Activated B cell treated with CpG ODN at 0.5 μM for 24 hours (primary cell): ENCODE data around the gene NAPB. TPM values are rescaled to one million over a fixed set of nuclear protein-coding genes. Genes with fewer than 3 reads are reported as not detected.
"Not testable (repeated sequence)": the region's sequence is repeated elsewhere in the genome, so short reads cannot be mapped to it uniquely, and the experiment has no call there.

Source experiments
- ATAC-seq: fragments of 200-7000 bp; cut with Tn5 transposase; one replicate; pipeline ENCODE4 v1.10.0; 2021; ENCODE audit warnings: low read depth, mild to moderate bottlenecking, moderate library complexity
- CTCF ChIA-PET: fragments of 350-600 bp; sonication (Branson Sonifier 250); formaldehyde crosslinking; loops from one replicate; lab custom pipeline; 2021; ENCODE audit warnings: antibody characterized with exemption; lab: Charles Lee
- POLR2A ChIA-PET: fragments of 350-600 bp; sonication (Branson Sonifier 250); formaldehyde crosslinking; loops from one replicate; lab custom pipeline; 2021; ENCODE audit warnings: antibody characterized with exemption; lab: Charles Lee
- DNase-seq: peaks from one replicate; pipeline ENCODE4 v3.0.0; 2022
- H3K27ac Mint-ChIP-seq: one replicate; pipeline ENCODE4 v1.8.0; 2020; ENCODE audit warnings: mixed read lengths
- H3K27me3 Mint-ChIP-seq: one replicate; pipeline ENCODE4 v1.8.0; 2021; ENCODE audit warnings: mixed read lengths
- H3K36me3 Mint-ChIP-seq: one replicate; pipeline ENCODE4 v1.8.0; 2021; ENCODE audit warnings: low read depth, mixed read lengths
- H3K4me1 Mint-ChIP-seq: one replicate; pipeline ENCODE4 v1.8.0; 2021; ENCODE audit warnings: mixed read lengths
- H3K4me3 Mint-ChIP-seq: one replicate; pipeline ENCODE4 v1.8.0; 2020; ENCODE audit warnings: mild to moderate bottlenecking, mixed read lengths
- H3K9me3 Mint-ChIP-seq: one replicate; pipeline ENCODE4 v1.8.0; 2020; ENCODE audit warnings: mixed read lengths
- intact Hi-C: fragments of 100-400 bp; cut with micrococcal nuclease; formaldehyde crosslinking; loops from one replicate; pipeline ENCODE4 v1.15.1; 2024
- total RNA-seq: library from RNA; stranded (reverse); gene quantifications from 2 replicates; pipeline ENCODE4 v1.2.3, GENCODE V29; 2022
- TF ChIP-seq, protein P1 (sequence below): fragments of 200-600 bp; IDR thresholded peaks from one replicate; pipeline ENCODE4 v1.8.0; 2022; ENCODE audit warnings: antibody characterized with exemption, mild to moderate bottlenecking

Gene NAPB
- 5.3 and 7.8 TPM in 2 replicates for total RNA-seq

DNA sequence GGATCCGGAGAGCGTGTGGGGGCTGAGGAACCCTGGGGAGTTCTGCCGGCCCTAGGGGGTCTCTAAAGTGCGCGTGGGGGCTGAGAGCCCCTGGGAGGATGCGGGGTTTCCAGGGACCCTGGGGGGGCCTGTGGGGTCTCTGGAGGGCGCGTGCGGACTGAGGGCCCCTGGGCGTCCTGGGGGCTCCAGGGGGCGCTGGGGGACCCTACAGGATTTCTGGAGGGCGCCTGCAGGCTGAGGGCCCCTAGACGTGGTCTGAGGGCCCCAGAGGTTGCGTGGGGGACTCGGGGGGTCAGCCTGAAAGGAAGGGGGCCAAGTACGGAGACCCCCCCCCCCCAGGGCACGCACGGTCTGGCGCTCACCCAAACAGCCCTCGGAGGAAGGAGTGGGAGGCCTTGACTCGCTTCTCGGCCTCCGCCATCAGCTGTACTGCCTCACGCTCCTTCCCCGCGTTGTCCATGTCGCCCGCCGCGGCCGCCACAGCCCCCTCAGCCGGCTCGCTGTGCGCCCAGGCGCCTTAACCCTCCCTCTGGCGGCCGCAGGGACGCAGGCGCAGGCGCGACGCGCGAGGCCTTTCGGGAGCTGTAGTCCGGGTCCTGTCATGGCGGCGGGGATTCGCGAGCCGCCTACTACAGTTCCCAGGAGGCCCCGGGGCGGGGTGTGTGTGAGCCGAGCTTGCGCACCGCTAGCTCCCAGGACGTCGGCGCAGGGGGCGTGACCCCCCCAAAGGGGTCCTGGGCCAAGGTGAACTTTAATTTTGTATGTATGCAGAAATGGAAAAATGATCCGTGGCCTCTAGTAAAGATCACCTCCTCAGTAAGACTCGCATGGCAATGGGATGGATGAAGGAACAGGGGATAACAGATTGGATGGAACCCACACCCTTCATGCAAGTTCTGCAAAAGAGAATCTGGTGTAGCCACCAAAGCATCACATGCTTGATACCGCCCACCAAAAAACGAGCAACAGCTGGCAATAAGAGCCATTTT lies at the start of gene NAPB:
Gene NAPB, minus strand, starts transcription at position 546 of the 989 bp plus-strand sequence. Its CDS starts 86 bp downstream, at position 460.
- H3K27me3 Mint-ChIP-seq, result peaks cover 13% of the 10 kb centered on the region
- TF ChIP-seq, protein P1, sequence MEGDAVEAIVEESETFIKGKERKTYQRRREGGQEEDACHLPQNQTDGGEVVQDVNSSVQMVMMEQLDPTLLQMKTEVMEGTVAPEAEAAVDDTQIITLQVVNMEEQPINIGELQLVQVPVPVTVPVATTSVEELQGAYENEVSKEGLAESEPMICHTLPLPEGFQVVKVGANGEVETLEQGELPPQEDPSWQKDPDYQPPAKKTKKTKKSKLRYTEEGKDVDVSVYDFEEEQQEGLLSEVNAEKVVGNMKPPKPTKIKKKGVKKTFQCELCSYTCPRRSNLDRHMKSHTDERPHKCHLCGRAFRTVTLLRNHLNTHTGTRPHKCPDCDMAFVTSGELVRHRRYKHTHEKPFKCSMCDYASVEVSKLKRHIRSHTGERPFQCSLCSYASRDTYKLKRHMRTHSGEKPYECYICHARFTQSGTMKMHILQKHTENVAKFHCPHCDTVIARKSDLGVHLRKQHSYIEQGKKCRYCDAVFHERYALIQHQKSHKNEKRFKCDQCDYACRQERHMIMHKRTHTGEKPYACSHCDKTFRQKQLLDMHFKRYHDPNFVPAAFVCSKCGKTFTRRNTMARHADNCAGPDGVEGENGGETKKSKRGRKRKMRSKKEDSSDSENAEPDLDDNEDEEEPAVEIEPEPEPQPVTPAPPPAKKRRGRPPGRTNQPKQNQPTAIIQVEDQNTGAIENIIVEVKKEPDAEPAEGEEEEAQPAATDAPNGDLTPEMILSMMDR, result no peak
- CTCF ChIA-PET, result interaction anchor here (0.6 to 1.9 kb wide), 7 partner anchors 10 to 1758 kb away, joined by 3 to 20 read pairs (median 4); partner anchors contain the start of gene NXT1
- peak within 1 kb of the TSS; percentile 82 for H3K4me3 Mint-ChIP-seq
- ATAC-seq (peak; percentile 99), DNase-seq (peak; percentile 92)
- H3K36me3 Mint-ChIP-seq, result peaks cover 2% of the 10 kb centered on the region
- H3K9me3 Mint-ChIP-seq, result no peaks in the 10 kb centered on the region
- H3K27ac Mint-ChIP-seq, result peak within 1 kb of the TSS; percentile 50
- peaks cover 17% of the 10 kb centered on the region for H3K4me1 Mint-ChIP-seq
- intact Hi-C loops, result loop anchor here (1.0 to 5.0 kb wide), 6 partner anchors 13 to 1971 kb away; partner anchors contain the start of genes ABHD12, GZF1 and NXT1
- POLR2A ChIA-PET, result interaction anchor here (0.5 to 3.6 kb wide), 4 partner anchors 15 to 101 kb away, joined by 3 to 67 read pairs (median 8); partner anchors contain the start of gene NXT1

DNA sequence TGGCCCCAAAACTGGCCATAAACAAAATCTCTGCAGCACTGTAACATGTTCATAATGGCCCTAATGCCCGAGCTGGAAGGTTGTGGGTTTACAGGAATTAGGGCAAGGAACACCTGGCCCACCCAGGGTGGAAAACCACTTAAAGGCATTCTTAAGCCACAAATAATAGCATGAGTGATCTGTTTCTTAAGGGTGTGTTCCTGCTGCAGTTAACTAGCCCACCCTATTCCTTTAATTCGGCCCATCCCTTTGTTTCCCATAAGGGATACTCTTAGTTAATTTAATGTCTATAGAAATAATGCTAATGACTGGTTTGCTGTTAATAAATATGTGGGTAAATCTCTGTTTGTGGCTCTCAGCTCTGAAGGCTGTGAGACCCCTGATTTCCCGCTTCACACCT lies 45.7 kb upstream of the NAPB start:
- POLR2A ChIA-PET, H3K36me3 Mint-ChIP-seq, H3K4me1 Mint-ChIP-seq, H3K4me3 Mint-ChIP-seq, H3K9me3 Mint-ChIP-seq, CTCF ChIA-PET, DNase-seq, ATAC-seq, H3K27ac Mint-ChIP-seq, intact Hi-C loops: not testable (repeated sequence)
- peaks cover 10% of the 10 kb centered on the region for H3K27me3 Mint-ChIP-seq

DNA sequence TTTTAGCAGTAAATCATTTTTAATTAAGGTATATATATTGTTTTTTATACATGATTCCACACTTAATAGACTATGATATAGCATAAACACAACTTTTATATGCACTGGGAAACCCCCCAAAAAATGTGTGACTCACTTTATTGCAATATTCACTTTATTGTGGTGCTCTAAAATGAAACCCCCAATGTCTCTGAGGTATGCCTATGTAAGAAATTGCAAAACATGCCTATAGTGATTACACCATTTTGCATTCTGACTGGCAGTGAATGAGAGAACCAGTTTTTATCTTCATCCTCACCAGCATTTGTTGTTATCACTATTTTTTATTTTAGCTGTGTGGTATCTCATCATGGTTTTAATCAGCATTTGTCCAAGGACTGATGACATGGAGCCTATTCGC lies 39.9 kb upstream of the NAPB start:
- Mint-ChIP-seq H3K27ac (no peak overlapping the region), H3K9me3 (peaks cover 7% of the 10 kb centered on the region), H3K4me3 (no peak overlapping the region), H3K36me3 (no peaks in the 10 kb centered on the region), H3K27me3 (peaks cover 20% of the 10 kb centered on the region), H3K4me1 (no peaks in the 10 kb centered on the region)
- TF ChIP-seq, protein P1, result no peak
- CTCF ChIA-PET, result no interaction called here
- POLR2A ChIA-PET, result no interaction called here
- DNase-seq (no peak), ATAC-seq (no peak)
- intact Hi-C loops, result no loop called here

DNA sequence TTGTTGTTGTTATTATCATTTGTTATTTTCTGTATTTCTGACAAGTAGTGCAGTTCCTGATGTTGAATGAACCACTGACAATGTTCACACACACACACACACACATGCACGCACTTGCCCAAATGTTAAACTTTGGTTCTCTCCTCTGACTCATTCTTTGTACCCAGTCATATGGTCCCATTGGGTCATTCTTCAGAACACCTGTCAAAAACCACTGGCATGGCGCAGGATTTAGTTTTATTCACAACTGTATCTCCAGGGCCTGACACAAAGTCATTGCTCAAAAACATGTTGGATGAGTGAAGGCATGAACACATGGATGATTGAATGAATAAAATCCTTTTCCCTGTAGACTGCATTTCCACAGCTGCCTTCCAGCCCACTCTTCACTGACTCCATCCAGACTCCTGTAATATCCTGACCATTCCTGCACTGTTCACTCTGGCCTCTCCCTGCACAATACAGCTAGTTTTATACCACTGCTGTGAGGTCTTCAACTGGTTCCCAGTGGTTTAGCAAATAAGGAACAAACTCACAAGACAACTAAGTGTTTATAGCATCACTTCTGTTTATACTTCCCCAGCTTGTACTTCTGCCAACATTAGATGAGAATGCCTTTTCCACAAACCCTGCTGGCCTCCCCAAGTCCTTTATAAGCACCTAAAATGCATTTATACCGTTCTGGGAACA lies 38.3 kb upstream of the NAPB start:
- Mint-ChIP-seq H3K36me3 (no peaks in the 10 kb centered on the region), H3K27me3 (peaks cover 19% of the 10 kb centered on the region), H3K27ac (no peak overlapping the region), H3K4me3 (no peak overlapping the region), H3K4me1 (no peaks in the 10 kb centered on the region), H3K9me3 (peaks cover 2% of the 10 kb centered on the region)
- ChIA-PET CTCF (no interaction called here), POLR2A (no interaction called here)
- DNase-seq (no peak), ATAC-seq (no peak)
- TF ChIP-seq, protein P1, result no peak
- intact Hi-C loops, result no loop called here

DNA sequence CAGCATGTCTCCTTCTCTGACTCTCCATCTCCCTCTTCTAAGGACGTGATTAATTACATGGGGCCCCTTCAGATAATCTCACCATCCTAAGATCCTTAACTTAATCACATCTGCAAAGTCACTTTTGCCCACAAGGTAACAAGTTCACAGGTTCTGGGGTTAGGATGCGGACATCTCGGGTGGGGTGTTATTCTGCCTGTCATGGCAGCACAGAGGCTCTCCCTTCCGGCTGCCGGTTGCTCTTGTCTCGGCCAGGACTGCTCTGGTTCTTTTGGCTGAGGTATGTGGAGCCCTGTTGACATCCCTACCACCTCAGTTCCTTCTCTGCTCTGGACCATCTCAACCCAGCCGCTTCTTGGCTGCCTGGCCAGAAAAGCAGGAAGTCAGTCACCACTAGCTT lies 35.6 kb upstream of the NAPB start:
- H3K4me3 Mint-ChIP-seq, result no peak overlapping the region
- no peak for DNase-seq
- ChIA-PET POLR2A (no interaction called here), CTCF (no interaction called here)
- no peaks in the 10 kb centered on the region for H3K9me3 Mint-ChIP-seq
- H3K27ac Mint-ChIP-seq, result no peak overlapping the region
- TF ChIP-seq, protein P1, result no peak
- no peak for ATAC-seq
- H3K4me1 Mint-ChIP-seq, result no peaks in the 10 kb centered on the region
- intact Hi-C loops, result no loop called here
- peaks cover 9% of the 10 kb centered on the region for H3K27me3 Mint-ChIP-seq
- no peaks in the 10 kb centered on the region for H3K36me3 Mint-ChIP-seq
